SK-N-SH treated with all-trans-retinoic acid at 6 μM for 48 hours (cell line): ENCODE measurements around the gene GJA3.

ENCODE experiments used
- ZNF565 ChIP-seq: fragments of 450-650 bp; formaldehyde crosslinking; conservative IDR thresholded peaks from 2 replicates; pipeline ENCODE4 v1.5.0; 2020; ENCODE audit warnings: low read depth, mild to moderate bottlenecking, moderate library complexity
- ZNF70 ChIP-seq: fragments of 450-650 bp; formaldehyde crosslinking; IDR thresholded peaks from 2 replicates; pipeline ENCODE4 v1.5.0; 2020; ENCODE audit warnings: mild to moderate bottlenecking, moderate library complexity
- TF ChIP-seq, protein P1 (sequence below): fragments of 250-450 bp; sonication (Bioruptor Pico); IDR thresholded peaks from 2 replicates; pipeline ENCODE4 v1.8.0; 2020; ENCODE audit warnings: mild to moderate bottlenecking, moderate library complexity, borderline replicate concordance

DNA sequence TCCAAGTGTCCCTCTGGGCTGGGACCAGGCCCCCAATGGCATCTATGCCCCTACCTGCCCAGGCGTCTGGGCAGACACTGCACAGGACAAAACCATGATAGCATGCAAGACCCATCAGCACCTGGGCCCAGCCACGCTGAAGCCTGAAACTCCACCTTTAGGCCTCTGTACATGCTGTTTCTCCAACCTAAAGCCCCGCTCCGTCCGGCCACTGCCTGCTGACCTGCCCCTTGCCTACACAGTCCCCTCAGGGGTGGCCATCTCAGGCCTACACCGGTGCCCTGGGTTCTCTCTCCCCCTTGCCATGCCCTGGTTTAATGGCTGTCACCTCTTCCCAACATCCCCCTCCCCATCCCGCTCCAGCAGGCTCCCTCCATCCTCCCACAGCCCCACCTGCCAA, 15.3 kb downstream of the GJA3 start:
- TF ChIP-seq, protein P1, sequence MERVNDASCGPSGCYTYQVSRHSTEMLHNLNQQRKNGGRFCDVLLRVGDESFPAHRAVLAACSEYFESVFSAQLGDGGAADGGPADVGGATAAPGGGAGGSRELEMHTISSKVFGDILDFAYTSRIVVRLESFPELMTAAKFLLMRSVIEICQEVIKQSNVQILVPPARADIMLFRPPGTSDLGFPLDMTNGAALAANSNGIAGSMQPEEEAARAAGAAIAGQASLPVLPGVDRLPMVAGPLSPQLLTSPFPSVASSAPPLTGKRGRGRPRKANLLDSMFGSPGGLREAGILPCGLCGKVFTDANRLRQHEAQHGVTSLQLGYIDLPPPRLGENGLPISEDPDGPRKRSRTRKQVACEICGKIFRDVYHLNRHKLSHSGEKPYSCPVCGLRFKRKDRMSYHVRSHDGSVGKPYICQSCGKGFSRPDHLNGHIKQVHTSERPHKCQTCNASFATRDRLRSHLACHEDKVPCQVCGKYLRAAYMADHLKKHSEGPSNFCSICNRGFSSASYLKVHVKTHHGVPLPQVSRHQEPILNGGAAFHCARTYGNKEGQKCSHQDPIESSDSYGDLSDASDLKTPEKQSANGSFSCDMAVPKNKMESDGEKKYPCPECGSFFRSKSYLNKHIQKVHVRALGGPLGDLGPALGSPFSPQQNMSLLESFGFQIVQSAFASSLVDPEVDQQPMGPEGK (CRISPR knock-in tag): no peak
- TF ChIP-seq ZNF70 (CRISPR knock-in tag) (no peak), ZNF565 (no peak)
